Measurements from ENCODE around the gene WNT10A. TPM values are rescaled to one million over a fixed set of nuclear protein-coding genes. Genes with fewer than 3 reads are reported as not detected.
"Not testable (repeated sequence)": the region's sequence is repeated elsewhere in the genome, so short reads cannot be mapped to it uniquely, and the experiment has no call there.

Gene WNT10A
- total RNA-seq, 1 experiment from 2014 or later, result not detected

DNA sequence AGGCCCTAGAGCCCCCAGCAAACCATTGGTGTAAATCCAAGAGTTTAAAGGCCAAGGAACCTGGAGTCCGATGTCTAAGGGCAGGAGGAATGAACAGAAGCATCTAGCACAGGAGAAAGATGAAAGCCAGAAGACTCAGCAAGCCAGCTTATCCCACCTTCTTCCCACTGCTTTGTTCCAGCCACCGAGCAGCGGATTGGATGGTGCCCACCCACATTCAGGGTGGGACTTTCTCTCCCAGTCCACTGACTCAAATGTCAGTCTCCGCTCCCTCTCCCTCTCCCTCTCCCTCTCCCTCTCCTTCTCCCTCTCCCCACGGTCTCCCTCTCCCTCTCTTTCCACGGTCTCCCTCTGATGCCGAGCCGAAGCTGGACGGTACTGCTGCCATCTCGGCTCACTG, 49.8 kb downstream of the WNT10A start:
- not testable (repeated sequence) for DNase-seq (ENCODE audit: low spot score)

- DNase-seq (ENCODE audit: low spot score), result not testable (repeated sequence)
Measured at GRCh38 chr2:218931751-218932150, 51.1 kb downstream of the WNT10A start.

Other genes with a start within 250 kb of the WNT10A start
- 4.2 and 6.8 TPM in 2 replicates for gene ZNF142, start 221.2 kb upstream of the WNT10A start, total RNA-seq (2014; rRNA removed; shearing (Covaris generic))
- gene BCS1L, start 221.2 kb upstream of the WNT10A start, total RNA-seq (2014; rRNA removed; shearing (Covaris generic)), result 15.9 and 28.1 TPM in 2 replicates
- 35.2 and 59.5 TPM in 2 replicates for gene RNF25, start 208.8 kb upstream of the WNT10A start, total RNA-seq (2014; rRNA removed; shearing (Covaris generic))
- gene STK36, start 208.8 kb upstream of the WNT10A start, total RNA-seq (2014; rRNA removed; shearing (Covaris generic)), result 10.4 and 19.5 TPM in 2 replicates
- 17.0 and 19.5 TPM in 2 replicates for gene TTLL4, start 170.0 kb upstream of the WNT10A start, total RNA-seq (2014; rRNA removed; shearing (Covaris generic))
- 0.21 TPM in 1 of 2 replicates, not detected in the other for gene CYP27A1, start 98.7 kb upstream of the WNT10A start, total RNA-seq (2014; rRNA removed; shearing (Covaris generic))
- gene PRKAG3, start 49.0 kb upstream of the WNT10A start, total RNA-seq (2014; rRNA removed; shearing (Covaris generic)), result not detected in 2 replicates
- gene WNT6, start 21.0 kb upstream of the WNT10A start, total RNA-seq (2014; rRNA removed; shearing (Covaris generic)), result 0.21 and 2.1 TPM in 2 replicates
- 0.45 and 0.75 TPM in 2 replicates for gene CDK5R2, start 78.8 kb downstream of the WNT10A start, total RNA-seq (2014; rRNA removed; shearing (Covaris generic))
- not detected in 2 replicates for gene FEV, start 104.3 kb downstream of the WNT10A start, total RNA-seq (2014; rRNA removed; shearing (Covaris generic))
- gene CRYBA2, start 112.6 kb downstream of the WNT10A start, total RNA-seq (2014; rRNA removed; shearing (Covaris generic)), result not detected in 2 replicates
- 0.10 TPM in 1 of 2 replicates, not detected in the other for gene CFAP65, start 160.7 kb downstream of the WNT10A start, total RNA-seq (2014; rRNA removed; shearing (Covaris generic))
- not detected in 2 replicates for gene IHH, start 180.1 kb downstream of the WNT10A start, total RNA-seq (2014; rRNA removed; shearing (Covaris generic))

Data from H4 (cell line).